ENCODE measurements around the gene BRAP. TPM values are rescaled to one million over a fixed set of nuclear protein-coding genes. Genes with fewer than 3 reads are reported as not detected.
"Not testable (repeated sequence)": the region's sequence is repeated elsewhere in the genome, so short reads cannot be mapped to it uniquely, and the experiment has no call there.

BRAP gene
- total RNA-seq, 4 donors from 2014 or later, result 9.2 to 16.8 (median 10.8) TPM

DNA sequence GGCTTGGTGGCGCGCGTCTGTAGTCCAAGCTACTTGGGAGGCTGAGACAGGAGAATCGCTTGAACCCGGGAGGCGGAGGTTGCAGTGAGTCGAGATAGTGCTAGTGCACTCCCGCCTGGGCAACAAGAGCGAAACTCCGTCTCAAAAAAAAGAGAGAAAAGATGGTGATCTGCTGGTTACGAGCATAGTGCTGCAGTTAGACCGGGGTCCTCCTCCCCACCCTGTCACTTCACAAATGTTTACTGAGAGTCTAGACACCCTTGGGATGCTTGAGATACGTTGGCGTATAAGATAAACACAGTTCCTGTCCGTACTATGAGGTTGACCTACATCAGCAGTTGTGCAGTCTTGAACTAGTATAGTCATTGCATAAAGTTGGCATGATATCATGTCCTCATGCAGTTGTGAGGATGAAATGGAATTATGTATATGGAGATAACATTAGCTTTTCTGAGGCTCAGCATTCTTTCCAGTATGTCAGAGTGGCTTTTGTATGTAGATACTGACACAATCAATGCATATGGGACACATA is 884 bp upstream of the BRAP start:
- DNase-seq, result no peak
- Histone ChIP-seq H3K27ac (peak overlapping the region; percentile 83 to 94 (median 92)), H3K4me3 (peak overlapping the region; percentile 81 to 100 (median 87)), H3K36me3 (peaks cover 0 to 18% (median 9%) of the 10 kb centered on the region in 3 donors), H3K4me1 (peaks cover 15 to 38% (median 19%) of the 10 kb centered on the region in 3 donors), H3K27me3 (no peaks in the 10 kb centered on the region), H3K9me3 (no peaks in the 10 kb centered on the region)
- TF ChIP-seq POLR2A (IDR thresholded peaks at IDR 0.05), result no peak
- TF ChIP-seq CTCF (IDR thresholded peaks at IDR 0.05), result no peak
- intact Hi-C loops (cut with DNase I), result no loop called here
- 15 to 26% methylated on average over 10 to 15 of the region's 15 CpGs for WGBS, 2 donors

DNA sequence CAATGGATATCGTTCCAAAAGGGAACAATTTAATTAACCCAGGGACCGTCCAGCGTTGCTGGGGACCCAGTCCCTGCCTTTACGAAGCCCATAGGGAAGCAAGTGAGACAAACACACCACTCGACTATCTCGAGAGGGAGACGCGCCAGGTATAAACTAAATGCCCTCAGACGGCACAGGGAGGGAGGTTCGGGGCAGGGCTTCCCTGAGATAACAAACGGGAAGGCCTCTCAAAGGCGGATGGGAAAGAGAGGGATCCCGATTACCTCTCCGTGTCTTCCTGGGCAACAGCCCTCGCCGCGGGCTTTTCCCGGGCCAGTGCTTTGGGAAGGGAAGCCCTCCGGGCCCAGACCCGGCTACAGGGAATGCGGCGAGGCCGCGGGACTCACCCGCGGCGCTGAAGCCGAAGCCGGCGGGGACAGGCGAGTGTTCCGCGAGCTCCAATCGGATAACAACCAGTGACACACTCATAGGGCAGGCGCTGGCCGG is 390 bp downstream of the BRAP start:
- DNase-seq, result no peak
- TF ChIP-seq CTCF (IDR thresholded peaks at IDR 0.05), result no peak
- TF ChIP-seq POLR2A (IDR thresholded peaks at IDR 0.05), result no peak
- H3K4me3 ChIP-seq, result peak overlapping the region; percentile 81 to 100 (median 87)
- peaks cover 15 to 38% (median 19%) of the 10 kb centered on the region in 3 donors for H3K4me1 ChIP-seq
- H3K27ac ChIP-seq, result peak overlapping the region; percentile 83 to 94 (median 92)
- WGBS, 2 donors, result 0 to 1% methylated on average over 8 to 31 of the region's 36 CpGs
- peaks cover 0 to 30% (median 14%) of the 10 kb centered on the region in 3 donors for H3K36me3 ChIP-seq
- intact Hi-C loops (cut with DNase I), result no loop called here
- no peaks in the 10 kb centered on the region for H3K9me3 ChIP-seq
- H3K27me3 ChIP-seq, result no peaks in the 10 kb centered on the region

DNA sequence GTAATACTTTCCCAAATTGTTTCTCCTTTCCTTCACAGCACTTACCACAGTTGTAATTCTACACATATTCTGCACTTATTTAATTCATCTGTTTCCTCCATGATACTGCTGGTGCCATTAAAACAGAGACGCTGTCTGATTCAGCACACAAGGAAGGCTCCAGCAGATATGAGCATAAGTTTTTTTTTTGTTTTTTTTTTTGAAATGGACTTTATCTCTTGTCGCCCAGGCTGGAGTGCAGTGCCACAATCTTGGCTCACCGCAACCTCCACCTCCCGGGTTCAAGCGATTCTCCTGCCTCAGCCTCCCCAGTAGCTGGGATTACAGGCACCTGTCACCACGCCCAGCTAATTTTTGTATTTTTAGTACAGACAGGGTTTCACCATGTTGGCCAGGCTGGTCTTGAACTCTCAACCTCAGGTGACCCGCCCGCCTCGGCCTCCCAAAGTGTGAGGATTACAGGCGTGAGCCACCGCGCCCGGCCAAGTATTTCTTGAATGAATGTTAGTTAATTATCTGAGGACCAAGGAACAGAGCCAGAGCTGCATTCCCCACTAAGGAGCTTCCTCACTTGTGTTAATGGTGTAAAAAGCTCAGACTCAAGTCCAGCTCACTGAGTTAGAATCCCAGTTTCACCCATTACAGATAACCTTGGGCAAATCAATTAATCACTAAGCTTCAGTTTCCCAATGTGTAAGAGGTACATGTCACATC is 1.1 kb downstream of the BRAP start:
- WGBS, 2 donors, result 71 to 89% methylated on average over 12 to 13 of the region's 13 CpGs
- DNase-seq; intact Hi-C loops (cut with DNase I); H3K9me3 ChIP-seq; H3K27me3 ChIP-seq: not testable (repeated sequence)
- Histone ChIP-seq H3K4me1 (peaks cover 15 to 38% (median 19%) of the 10 kb centered on the region in 3 donors), H3K4me3 (peak overlapping the region; percentile 81 to 100 (median 87)), H3K36me3 (peaks cover 0 to 38% (median 14%) of the 10 kb centered on the region in 3 donors), H3K27ac (peak overlapping the region in 3 of 4 donors; percentile 83 to 94 (median 89))

DNA sequence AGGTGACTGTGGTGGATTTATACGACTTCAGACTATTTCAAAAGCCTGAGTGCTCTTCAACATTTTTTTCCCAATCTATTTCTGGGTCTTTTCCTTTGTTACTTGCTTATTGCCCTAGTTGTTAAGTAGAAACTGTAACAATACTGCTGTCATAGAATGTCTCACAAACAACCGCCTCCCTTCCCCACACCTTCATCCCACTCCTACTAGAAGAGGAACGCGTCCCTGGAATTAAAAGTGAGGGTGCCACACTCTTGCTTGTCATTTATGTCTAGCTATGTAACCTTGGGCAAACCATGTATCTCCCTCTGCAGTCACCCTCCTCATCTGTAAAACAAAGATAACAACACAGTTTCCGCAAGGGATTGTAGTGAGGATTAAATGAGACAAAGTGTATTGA is 8.6 kb downstream of the BRAP start:
- Histone ChIP-seq H3K4me1 (no peaks in the 10 kb centered on the region), H3K36me3 (peaks cover 5 to 99% (median 37%) of the 10 kb centered on the region in 3 donors), H3K27ac (no peak overlapping the region), H3K9me3 (no peaks in the 10 kb centered on the region), H3K4me3 (no peak overlapping the region), H3K27me3 (no peaks in the 10 kb centered on the region)
- no peak for DNase-seq
- TF ChIP-seq CTCF (IDR thresholded peaks at IDR 0.05) (no peak), POLR2A (IDR thresholded peaks at IDR 0.05) (no peak)
- WGBS, 2 donors, result 93 to 99% methylated on average over 5 of the region's 5 CpGs
- intact Hi-C loops (cut with DNase I), result no loop called here

DNA sequence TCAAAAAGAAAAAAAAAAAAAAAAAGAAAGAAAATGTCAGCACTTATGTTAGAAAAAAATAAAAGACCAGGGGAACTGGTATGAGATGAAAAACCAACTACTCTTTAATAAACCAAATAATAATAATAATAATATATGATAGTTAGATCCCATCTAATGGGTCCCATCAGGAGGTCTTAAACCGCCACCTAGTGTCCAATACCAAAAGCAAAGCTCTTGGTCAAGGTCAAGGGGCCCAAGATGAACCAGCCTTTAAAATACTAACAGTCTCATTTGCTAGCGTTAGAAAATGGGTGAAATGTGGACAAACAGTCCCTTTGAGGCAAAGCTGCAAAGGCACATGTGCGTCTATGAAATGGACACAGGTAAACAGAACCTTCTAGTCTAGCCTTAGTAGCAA is 12.3 kb downstream of the BRAP start:
- intact Hi-C loops (cut with DNase I), result no loop called here

More for the DNA sequence above, 12.3 kb downstream of the BRAP start:
- 84 to 92% methylated on average over 3 of the region's 3 CpGs for WGBS, 2 donors
- H3K27me3 ChIP-seq, result no peaks in the 10 kb centered on the region
- no peaks in the 10 kb centered on the region for H3K4me1 ChIP-seq
- no peak for TF ChIP-seq POLR2A (IDR thresholded peaks at IDR 0.05)
- peak in 1 of 6 experiments; percentile 22 for TF ChIP-seq CTCF (IDR thresholded peaks at IDR 0.05)
- no peaks in the 10 kb centered on the region for H3K9me3 ChIP-seq
- H3K4me3 ChIP-seq, result no peak overlapping the region
- peaks cover 20 to 99% (median 31%) of the 10 kb centered on the region in 3 donors for H3K36me3 ChIP-seq
- H3K27ac ChIP-seq, result no peak overlapping the region
- no peak for DNase-seq

Data from esophagus squamous epithelium (tissue), 5 donors.